Measurements from ENCODE around the gene CCDC47.
"Not testable (repeated sequence)": the region's sequence is repeated elsewhere in the genome, so short reads cannot be mapped to it uniquely, and the experiment has no call there.

The CCDC47 gene

GRCh38 chr17:63764716-63765115 is 8.7 kb downstream of the CCDC47 start:
- H3K36me3 Mint-ChIP-seq = peaks cover 41% of the 10 kb centered on the region
- no peaks in the 10 kb centered on the region for H3K27me3 Mint-ChIP-seq
- peaks cover 32% of the 10 kb centered on the region for H3K4me1 Mint-ChIP-seq
- ATAC-seq = no peak
- H3K27ac Mint-ChIP-seq = no peak overlapping the region
- no peak overlapping the region for H3K4me3 Mint-ChIP-seq
- no peaks in the 10 kb centered on the region for H3K9me3 Mint-ChIP-seq

DNA sequence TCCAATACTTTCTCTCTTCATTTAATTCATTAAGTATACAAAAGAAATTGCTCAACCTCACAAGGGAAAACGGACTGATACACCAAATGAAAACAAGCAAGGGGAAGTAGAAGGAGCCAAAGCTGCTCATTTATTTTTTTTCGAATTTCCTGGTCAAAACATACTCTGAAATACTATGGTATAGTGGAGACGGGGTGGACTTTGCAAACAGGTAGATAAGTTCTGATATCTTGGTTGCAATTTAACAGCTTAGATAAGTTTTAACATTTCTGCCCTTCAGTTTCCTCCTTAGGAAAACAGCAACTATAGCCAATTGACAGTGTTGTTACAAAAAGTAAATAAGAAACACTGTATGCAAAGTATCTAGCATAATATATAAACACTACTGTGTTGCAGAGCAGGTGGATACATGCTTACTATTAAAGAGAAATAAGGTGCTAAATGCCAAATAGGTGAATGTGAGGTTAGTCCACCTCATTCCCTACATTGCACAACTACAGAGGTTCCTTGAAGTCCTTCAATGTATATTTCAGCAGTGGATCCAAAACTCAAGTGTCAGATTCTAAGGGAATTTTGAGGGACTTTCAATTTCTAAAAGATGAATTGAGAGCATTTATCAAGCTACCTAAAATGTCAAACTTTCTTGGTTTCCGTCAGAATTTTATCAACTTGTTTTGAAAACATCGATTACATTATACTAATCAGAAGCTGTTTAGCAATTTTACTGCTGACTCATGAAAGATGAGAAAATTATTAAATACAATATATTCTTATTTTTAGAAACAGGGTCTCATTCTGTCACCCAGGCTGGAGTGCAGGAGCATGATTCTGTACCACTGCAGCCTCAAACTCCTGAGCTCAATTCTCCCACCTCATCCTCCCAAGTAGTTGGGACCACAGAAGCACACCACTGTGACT is 11.0 kb downstream of the CCDC47 start:
- peaks cover 24% of the 10 kb centered on the region for H3K4me1 Mint-ChIP-seq
- peaks cover 55% of the 10 kb centered on the region for H3K36me3 Mint-ChIP-seq
- peak overlapping the region; percentile 24 for H3K27ac Mint-ChIP-seq
- no peak overlapping the region for H3K4me3 Mint-ChIP-seq
- H3K27me3 Mint-ChIP-seq = no peaks in the 10 kb centered on the region
- H3K9me3 Mint-ChIP-seq = no peaks in the 10 kb centered on the region
- ATAC-seq = no peak

DNA sequence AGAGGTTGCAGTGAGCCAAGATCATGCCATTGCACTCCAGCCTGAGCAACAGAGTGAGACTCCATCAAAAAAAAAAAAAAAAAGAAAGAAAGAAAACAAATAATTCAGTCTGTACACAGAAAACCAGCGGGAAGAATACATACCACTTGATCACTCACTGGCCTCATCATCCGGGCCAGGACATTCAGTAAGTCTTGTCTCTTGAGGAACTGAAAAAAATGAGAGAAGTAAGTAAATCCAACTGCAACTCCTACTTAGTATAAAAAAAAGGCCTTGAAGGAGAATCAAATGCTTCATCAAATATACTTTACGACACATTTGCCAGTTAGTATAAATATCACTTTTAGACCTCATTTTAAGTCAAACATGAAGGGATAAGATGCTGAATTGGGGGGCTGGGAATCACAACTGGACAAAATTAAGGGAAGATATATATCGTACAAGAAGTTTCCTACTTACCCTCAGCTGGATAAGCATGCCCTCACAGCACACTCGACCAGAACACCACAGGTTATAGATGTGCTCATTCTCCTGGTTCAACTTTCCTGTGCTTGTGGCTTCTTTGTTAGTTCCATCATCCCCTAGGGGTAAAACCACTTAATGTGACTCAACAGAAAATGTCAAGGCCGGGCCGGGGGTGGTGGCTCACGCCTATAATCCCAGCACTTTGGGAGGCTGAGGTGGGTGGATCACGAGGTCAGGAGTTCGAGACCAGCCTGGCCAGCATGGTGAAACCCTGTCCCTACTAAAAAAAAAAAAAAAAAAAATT is 12.4 kb downstream of the CCDC47 start:
- Mint-ChIP-seq H3K27ac (peak overlapping the region; percentile 76), H3K4me3 (no peak overlapping the region), H3K27me3 (no peaks in the 10 kb centered on the region), H3K36me3 (peaks cover 64% of the 10 kb centered on the region), H3K9me3 (no peaks in the 10 kb centered on the region), H3K4me1 (peaks cover 21% of the 10 kb centered on the region)
- peak; percentile 73 for ATAC-seq

GRCh38 chr17:63758428-63758827 is 15.0 kb downstream of the CCDC47 start:
- H3K9me3 Mint-ChIP-seq = no peaks in the 10 kb centered on the region
- no peaks in the 10 kb centered on the region for H3K27me3 Mint-ChIP-seq
- H3K36me3 Mint-ChIP-seq = peaks cover 51% of the 10 kb centered on the region
- H3K27ac Mint-ChIP-seq = no peak overlapping the region
- H3K4me1 Mint-ChIP-seq = peaks cover 16% of the 10 kb centered on the region
- no peak for ATAC-seq
- no peak overlapping the region for H3K4me3 Mint-ChIP-seq

DNA sequence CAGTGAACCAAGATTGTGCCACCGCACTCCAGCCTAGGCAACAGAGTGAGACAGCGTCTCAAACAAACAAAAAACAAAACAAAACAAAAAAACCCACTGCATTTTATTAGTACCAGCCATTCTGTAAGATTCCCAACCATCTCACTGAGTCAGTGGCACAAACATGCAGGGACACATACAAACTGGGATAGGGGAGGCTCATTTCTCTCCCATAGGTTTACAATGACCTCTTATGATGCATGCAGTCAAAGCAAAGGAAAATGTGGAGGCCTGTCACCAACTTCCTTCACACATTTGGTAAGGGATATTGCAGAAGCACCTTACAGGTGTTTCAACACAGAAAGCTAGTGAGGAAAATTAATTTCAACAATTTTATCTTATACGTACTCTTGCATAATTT is 19.4 kb downstream of the CCDC47 start:
- no peak overlapping the region for H3K4me3 Mint-ChIP-seq
- no peak for ATAC-seq
- H3K4me1 Mint-ChIP-seq = peaks cover 8% of the 10 kb centered on the region
- no peak overlapping the region for H3K27ac Mint-ChIP-seq
- H3K27me3 Mint-ChIP-seq = no peaks in the 10 kb centered on the region
- H3K9me3 Mint-ChIP-seq = no peaks in the 10 kb centered on the region
- H3K36me3 Mint-ChIP-seq = peaks cover 54% of the 10 kb centered on the region

GRCh38 chr17:63753215-63753614 is 20.2 kb downstream of the CCDC47 start:
- ATAC-seq = no peak
- H3K27ac Mint-ChIP-seq = no peak overlapping the region
- peaks cover 53% of the 10 kb centered on the region for H3K36me3 Mint-ChIP-seq
- H3K4me3 Mint-ChIP-seq = no peak overlapping the region
- H3K4me1 Mint-ChIP-seq = peaks cover 8% of the 10 kb centered on the region
- no peaks in the 10 kb centered on the region for H3K27me3 Mint-ChIP-seq
- H3K9me3 Mint-ChIP-seq = no peaks in the 10 kb centered on the region

GRCh38 chr17:63752707-63753106 is 20.7 kb downstream of the CCDC47 start:
- no peaks in the 10 kb centered on the region for H3K9me3 Mint-ChIP-seq
- peaks cover 50% of the 10 kb centered on the region for H3K36me3 Mint-ChIP-seq
- no peak for ATAC-seq
- no peak overlapping the region for H3K4me3 Mint-ChIP-seq
- no peaks in the 10 kb centered on the region for H3K27me3 Mint-ChIP-seq
- H3K4me1 Mint-ChIP-seq = peaks cover 8% of the 10 kb centered on the region
- H3K27ac Mint-ChIP-seq = no peak overlapping the region

GRCh38 chr17:63751806-63752205 is 21.6 kb downstream of the CCDC47 start:
- Mint-ChIP-seq H3K4me3 (peak overlapping the region; percentile 2), H3K27me3 (no peaks in the 10 kb centered on the region), H3K27ac (peak overlapping the region; percentile 74), H3K36me3 (peaks cover 54% of the 10 kb centered on the region), H3K9me3 (no peaks in the 10 kb centered on the region), H3K4me1 (peaks cover 8% of the 10 kb centered on the region)
- no peak for ATAC-seq

- Mint-ChIP-seq H3K4me3 (peak within 1 kb of the TSS; percentile 96), H3K4me1 (peaks cover 39% of the 10 kb centered on the region), H3K36me3 (peaks cover 20% of the 10 kb centered on the region), H3K27me3 (no peaks in the 10 kb centered on the region), H3K27ac (peak within 1 kb of the TSS; percentile 95), H3K9me3 (no peaks in the 10 kb centered on the region)
- peak; percentile 95 for ATAC-seq
Observed at GRCh38 chr17:63741408-63742173, 31.8 kb downstream of the CCDC47 start, which contains the start of gene STRADA. TSS of gene STRADA (minus strand) at chr17:63741799. CDS start at chr17:63728369, 13,430 bp downstream.

DNA sequence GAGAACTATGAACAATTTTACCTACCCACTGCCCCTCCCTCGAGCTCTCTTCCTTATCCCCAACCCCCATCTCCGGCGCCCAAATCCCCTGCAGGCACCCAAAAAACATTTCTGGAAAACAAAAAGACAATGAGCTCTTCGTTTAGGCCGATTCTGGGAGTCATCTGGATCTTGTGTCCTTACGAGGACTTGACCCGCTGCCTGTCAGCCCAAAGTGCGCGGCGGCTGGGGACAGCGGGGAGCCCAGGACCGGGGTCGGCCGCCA is 32.3 kb downstream of the CCDC47 start:
- peaks cover 18% of the 10 kb centered on the region for H3K36me3 Mint-ChIP-seq
- H3K27ac Mint-ChIP-seq = peak overlapping the region; percentile 95
- no peaks in the 10 kb centered on the region for H3K9me3 Mint-ChIP-seq
- no peaks in the 10 kb centered on the region for H3K27me3 Mint-ChIP-seq
- H3K4me3 Mint-ChIP-seq = peak overlapping the region; percentile 96
- ATAC-seq = peak; percentile 47
- H3K4me1 Mint-ChIP-seq = peaks cover 39% of the 10 kb centered on the region

DNA sequence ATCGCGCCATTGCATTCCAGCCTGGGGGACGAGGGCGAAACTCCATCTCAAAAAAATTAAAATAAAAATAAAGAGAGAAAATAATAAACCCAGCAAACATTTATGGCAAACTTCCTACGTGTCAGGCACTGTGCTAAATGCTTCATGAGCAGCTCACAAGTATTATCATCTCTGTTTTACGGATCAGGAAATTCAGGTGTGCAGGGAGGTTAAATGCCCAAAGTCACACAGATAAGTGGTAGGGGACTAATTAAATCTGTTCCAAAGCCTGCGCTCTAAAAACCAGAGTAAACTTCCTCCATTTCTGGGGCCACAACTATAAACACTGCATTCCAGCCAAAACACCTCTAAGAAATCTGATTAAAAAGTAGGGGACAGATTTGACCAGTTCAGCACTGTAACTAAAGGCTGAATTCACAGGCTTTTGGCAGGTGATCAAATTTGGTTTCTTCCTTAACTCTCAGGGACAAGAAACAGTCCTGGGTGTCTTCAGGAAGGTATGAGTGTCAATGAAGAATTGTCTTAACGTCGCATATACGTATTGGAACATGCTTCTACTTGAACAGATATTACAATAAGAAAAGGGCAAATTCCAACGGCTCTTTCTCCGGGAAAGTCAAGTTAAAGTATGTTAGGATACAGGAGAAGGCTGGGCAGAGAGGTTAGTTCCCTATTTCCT is 32.8 kb downstream of the CCDC47 start:
- Mint-ChIP-seq H3K27ac (peak overlapping the region; percentile 95), H3K27me3 (no peaks in the 10 kb centered on the region), H3K4me1 (peaks cover 41% of the 10 kb centered on the region), H3K36me3 (peaks cover 14% of the 10 kb centered on the region), H3K4me3 (peak overlapping the region; percentile 96), H3K9me3 (no peaks in the 10 kb centered on the region)
- no peak for ATAC-seq

DNA sequence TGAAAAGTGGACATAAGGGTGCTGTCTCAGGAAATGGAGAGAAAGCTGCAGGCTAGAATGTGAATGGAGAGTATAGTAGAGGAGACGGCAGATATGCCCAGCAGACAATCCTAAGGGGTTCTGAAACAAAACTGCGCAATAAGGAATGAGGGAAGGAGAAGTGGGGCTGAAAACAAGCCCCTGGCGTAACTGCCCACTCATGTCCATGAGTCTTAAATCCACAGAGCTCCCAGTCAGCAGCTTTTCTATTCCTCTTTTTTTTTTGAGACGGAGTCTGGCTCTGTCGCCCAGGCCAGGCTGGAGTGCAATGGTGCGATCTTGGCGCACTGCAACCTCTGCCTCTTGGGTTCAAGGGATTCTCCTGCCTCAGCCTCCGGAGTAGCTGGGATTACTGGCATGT is 37.7 kb downstream of the CCDC47 start:
- no peaks in the 10 kb centered on the region for H3K9me3 Mint-ChIP-seq
- no peak for ATAC-seq
- H3K36me3 Mint-ChIP-seq = peaks cover 12% of the 10 kb centered on the region
- no peak overlapping the region for H3K27ac Mint-ChIP-seq
- peaks cover 23% of the 10 kb centered on the region for H3K4me1 Mint-ChIP-seq
- H3K27me3 Mint-ChIP-seq = no peaks in the 10 kb centered on the region
- no peak overlapping the region for H3K4me3 Mint-ChIP-seq

GRCh38 chr17:63722403-63722802 is 51.0 kb downstream of the CCDC47 start:
- no peak overlapping the region for H3K4me3 Mint-ChIP-seq
- no peak for ATAC-seq
- H3K27me3 Mint-ChIP-seq = no peaks in the 10 kb centered on the region
- no peaks in the 10 kb centered on the region for H3K9me3 Mint-ChIP-seq
- H3K27ac Mint-ChIP-seq = no peak overlapping the region
- no peaks in the 10 kb centered on the region for H3K4me1 Mint-ChIP-seq
- H3K36me3 Mint-ChIP-seq = peaks cover 36% of the 10 kb centered on the region

GRCh38 chr17:63720194-63720593 is 53.2 kb downstream of the CCDC47 start:
- not testable (repeated sequence) for H3K9me3 Mint-ChIP-seq, H3K27me3 Mint-ChIP-seq, H3K4me1 Mint-ChIP-seq, ATAC-seq, H3K4me3 Mint-ChIP-seq, H3K27ac Mint-ChIP-seq
- H3K36me3 Mint-ChIP-seq = peaks cover 26% of the 10 kb centered on the region

- H3K4me3 Mint-ChIP-seq = no peak overlapping the region
- no peaks in the 10 kb centered on the region for H3K4me1 Mint-ChIP-seq
- H3K27ac Mint-ChIP-seq = no peak overlapping the region
- no peaks in the 10 kb centered on the region for H3K27me3 Mint-ChIP-seq
- no peaks in the 10 kb centered on the region for H3K9me3 Mint-ChIP-seq
- no peak for ATAC-seq
- peaks cover 22% of the 10 kb centered on the region for H3K36me3 Mint-ChIP-seq
Observed at GRCh38 chr17:63718988-63719387, 54.4 kb downstream of the CCDC47 start.

Measured in stimulated activated memory B cell treated with anti-CD40 and anti-IgM and Interleukin-4, amounts not matched to agents 10 μg/mL and 1 μg/mL and 100 μg/mL, for 72 hours (primary cell).